ENCODE data around the gene WRNIP1. TPM values are rescaled to one million over a fixed set of nuclear protein-coding genes. Genes with fewer than 3 reads are reported as not detected.
"Not testable (repeated sequence)": the region's sequence is repeated elsewhere in the genome, so short reads cannot be mapped to it uniquely, and the experiment has no call there.

Gene WRNIP1
- total RNA-seq, 1 donor from 2014 or later, result 34.6 TPM

DNA sequence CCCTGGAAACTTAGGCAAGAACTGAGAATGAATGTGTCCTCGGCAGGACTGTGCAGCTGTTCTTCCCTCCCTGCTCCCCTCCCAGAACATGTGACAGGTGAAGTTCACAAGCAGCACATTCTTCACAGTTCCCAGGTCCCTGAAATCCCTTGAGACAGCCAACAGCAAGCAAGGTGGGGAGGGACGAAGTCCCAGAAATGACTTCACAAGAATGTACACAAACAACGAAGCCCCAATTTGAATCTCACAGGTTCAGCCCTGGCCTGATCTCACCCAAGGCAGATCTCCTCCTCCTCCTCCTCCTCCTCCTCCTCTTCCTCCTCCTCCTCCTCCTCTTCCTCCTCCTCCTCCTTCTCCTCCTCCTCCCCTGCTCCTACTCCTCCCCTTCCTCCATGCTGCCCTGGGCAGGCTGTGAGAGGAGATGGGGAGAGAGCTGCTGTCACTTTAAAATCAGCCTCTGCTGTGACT, 32.4 kb downstream of the WRNIP1 start:
- DNase-seq (ENCODE audit: low spot score), result no peak
- Mint-ChIP-seq H3K9me3 (ENCODE audit: low read depth) (no peaks in the 10 kb centered on the region), H3K4me3 (ENCODE audit: unreplicated experiment) (no peak overlapping the region), H3K27ac (ENCODE audit: unreplicated experiment) (no peak overlapping the region), H3K27me3 (ENCODE audit: low read depth) (no peaks in the 10 kb centered on the region), H3K4me1 (ENCODE audit: low read depth) (peaks cover 16% of the 10 kb centered on the region), H3K36me3 (ENCODE audit: low read depth) (no peaks in the 10 kb centered on the region)
- TF ChIP-seq, protein P1, sequence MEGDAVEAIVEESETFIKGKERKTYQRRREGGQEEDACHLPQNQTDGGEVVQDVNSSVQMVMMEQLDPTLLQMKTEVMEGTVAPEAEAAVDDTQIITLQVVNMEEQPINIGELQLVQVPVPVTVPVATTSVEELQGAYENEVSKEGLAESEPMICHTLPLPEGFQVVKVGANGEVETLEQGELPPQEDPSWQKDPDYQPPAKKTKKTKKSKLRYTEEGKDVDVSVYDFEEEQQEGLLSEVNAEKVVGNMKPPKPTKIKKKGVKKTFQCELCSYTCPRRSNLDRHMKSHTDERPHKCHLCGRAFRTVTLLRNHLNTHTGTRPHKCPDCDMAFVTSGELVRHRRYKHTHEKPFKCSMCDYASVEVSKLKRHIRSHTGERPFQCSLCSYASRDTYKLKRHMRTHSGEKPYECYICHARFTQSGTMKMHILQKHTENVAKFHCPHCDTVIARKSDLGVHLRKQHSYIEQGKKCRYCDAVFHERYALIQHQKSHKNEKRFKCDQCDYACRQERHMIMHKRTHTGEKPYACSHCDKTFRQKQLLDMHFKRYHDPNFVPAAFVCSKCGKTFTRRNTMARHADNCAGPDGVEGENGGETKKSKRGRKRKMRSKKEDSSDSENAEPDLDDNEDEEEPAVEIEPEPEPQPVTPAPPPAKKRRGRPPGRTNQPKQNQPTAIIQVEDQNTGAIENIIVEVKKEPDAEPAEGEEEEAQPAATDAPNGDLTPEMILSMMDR (IDR thresholded peaks at IDR 0.05), result no peak

DNA sequence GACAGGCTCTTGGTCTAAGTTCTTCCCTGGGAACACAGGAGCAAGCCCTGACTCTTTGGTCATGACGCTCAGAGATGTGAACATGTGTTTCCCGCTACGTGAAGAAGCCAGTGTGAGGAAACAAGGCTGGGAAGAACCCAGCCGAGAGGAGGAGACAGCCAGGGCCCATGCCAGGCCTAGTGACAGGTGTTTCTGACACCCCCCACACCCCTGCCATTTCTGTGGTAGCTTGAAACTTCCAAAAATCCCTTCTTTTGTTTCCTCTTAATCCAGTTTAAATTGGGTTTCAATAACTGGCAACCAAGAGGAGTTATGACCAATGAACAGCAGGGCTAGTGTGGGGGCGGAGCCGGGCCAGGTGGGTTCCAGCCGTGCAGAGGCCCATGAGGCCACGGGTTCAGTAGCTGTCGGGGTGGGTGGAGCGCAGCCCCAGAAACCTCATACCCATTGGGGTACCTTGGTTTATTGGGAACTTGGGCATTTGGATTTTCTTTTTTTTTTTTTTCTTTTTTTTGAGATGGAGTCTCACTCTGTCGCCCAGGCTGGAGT, 33.5 kb downstream of the WRNIP1 start:
- H3K4me1 Mint-ChIP-seq (ENCODE audit: low read depth), result peaks cover 9% of the 10 kb centered on the region
- H3K36me3 Mint-ChIP-seq (ENCODE audit: low read depth), result no peaks in the 10 kb centered on the region
- TF ChIP-seq, protein P1 (IDR thresholded peaks at IDR 0.05), result no peak
- no peak for DNase-seq (ENCODE audit: low spot score)
- H3K27me3 Mint-ChIP-seq (ENCODE audit: low read depth), result no peaks in the 10 kb centered on the region
- H3K9me3 Mint-ChIP-seq (ENCODE audit: low read depth), result no peaks in the 10 kb centered on the region
- H3K4me3 Mint-ChIP-seq (ENCODE audit: unreplicated experiment), result no peak overlapping the region
- H3K27ac Mint-ChIP-seq (ENCODE audit: unreplicated experiment), result no peak overlapping the region

DNA sequence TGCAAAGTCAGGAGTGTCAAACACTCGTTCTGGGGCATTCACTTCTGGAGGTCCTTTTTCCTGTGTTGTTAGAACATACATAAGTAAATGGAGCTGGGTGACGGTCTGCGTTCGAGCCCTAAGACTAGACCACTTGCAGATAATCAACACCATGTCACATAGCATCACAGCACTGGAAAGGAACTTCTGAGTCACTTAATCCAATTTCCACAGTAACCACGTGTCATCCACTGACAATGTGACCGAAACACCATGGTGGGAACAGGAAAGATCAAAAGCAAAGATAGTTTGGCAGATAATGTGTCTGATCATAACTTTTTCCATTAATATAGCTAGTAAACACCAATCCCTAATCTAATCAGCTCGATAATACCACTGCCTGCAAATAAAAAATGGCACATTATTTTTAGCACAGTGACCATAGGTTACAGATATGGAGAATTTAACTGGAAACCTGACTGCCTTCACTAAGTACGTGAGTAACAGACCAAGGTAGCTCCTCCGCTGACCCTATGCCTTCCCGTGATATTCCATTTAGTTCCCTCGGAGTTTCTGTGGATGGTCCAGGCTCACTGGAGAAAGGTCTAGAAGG, 34.8 kb downstream of the WRNIP1 start:
- DNase-seq (ENCODE audit: low spot score), result no peak
- Mint-ChIP-seq H3K27ac (ENCODE audit: unreplicated experiment) (no peak overlapping the region), H3K4me1 (ENCODE audit: low read depth) (peaks cover 5% of the 10 kb centered on the region), H3K4me3 (ENCODE audit: unreplicated experiment) (no peak overlapping the region), H3K27me3 (ENCODE audit: low read depth) (no peaks in the 10 kb centered on the region), H3K36me3 (ENCODE audit: low read depth) (no peaks in the 10 kb centered on the region), H3K9me3 (ENCODE audit: low read depth) (no peaks in the 10 kb centered on the region)
- TF ChIP-seq, protein P1 (IDR thresholded peaks at IDR 0.05), result no peak

DNA sequence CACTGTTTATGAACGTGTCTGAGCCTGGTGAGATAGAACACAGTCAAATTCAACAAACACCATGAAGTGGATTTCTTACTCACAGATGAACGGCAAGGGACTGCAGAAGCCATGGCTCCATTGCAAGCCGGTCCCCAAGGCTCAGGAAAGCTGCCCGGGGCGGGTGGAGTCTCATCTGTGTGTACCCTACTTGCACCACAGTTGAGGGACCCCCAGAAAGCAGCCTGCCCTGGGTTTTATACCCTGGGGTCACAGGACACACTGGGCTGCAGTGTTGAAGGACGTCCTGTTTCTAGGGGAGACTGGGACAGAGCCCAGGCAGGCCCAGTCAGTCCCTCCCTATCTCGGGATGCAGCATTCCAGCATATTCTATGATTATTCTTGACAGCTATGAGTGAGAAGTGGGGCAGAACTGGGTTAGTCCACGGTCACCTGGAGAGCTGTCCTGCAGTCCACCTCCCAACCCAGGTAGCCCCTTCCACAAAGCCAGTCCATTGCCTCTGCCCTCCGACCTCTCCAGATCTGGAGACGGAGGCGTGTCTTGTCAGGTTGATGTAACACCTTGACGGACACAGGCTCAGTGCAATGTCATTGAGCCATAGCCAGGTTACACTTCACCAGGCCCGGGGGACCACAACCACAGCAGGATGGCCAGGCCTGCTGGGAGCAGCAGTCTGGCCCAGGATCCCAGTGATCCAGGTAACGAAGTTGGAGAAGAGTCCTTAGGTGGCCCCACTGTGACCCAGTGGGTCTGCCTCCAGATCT, 35.5 kb downstream of the WRNIP1 start:
- no peaks in the 10 kb centered on the region for H3K9me3 Mint-ChIP-seq (ENCODE audit: low read depth)

DNA sequence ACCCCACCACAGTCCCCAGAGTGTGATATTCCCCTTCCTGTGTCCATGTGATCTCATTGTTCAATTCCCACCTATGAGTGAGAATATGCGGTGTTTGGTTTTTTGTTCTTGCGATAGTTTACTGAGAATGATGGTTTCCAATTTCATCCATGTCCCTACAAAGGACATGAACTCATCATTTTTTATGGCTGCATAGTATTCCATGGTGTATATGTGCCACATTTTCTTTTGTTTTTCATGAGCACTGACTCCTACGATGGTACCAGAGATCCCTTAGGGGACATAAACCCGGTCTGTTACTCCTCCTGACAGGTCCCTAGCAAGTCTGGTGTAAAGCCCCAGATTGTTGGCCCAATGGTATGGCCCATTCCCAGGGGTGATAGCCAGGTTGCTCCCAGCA, 36.5 kb downstream of the WRNIP1 start:
- not testable (repeated sequence) for H3K27me3 Mint-ChIP-seq (ENCODE audit: low read depth); H3K9me3 Mint-ChIP-seq (ENCODE audit: low read depth); H3K4me1 Mint-ChIP-seq (ENCODE audit: low read depth); DNase-seq (ENCODE audit: low spot score); H3K36me3 Mint-ChIP-seq (ENCODE audit: low read depth); H3K4me3 Mint-ChIP-seq (ENCODE audit: unreplicated experiment); H3K27ac Mint-ChIP-seq (ENCODE audit: unreplicated experiment)

More for the DNA sequence above, 35.5 kb downstream of the WRNIP1 start:
- H3K4me3 Mint-ChIP-seq (ENCODE audit: unreplicated experiment), result no peak overlapping the region
- peaks cover 5% of the 10 kb centered on the region for H3K4me1 Mint-ChIP-seq (ENCODE audit: low read depth)
- no peaks in the 10 kb centered on the region for H3K36me3 Mint-ChIP-seq (ENCODE audit: low read depth)
- no peaks in the 10 kb centered on the region for H3K27me3 Mint-ChIP-seq (ENCODE audit: low read depth)
- DNase-seq (ENCODE audit: low spot score), result no peak
- no peak overlapping the region for H3K27ac Mint-ChIP-seq (ENCODE audit: unreplicated experiment)
- TF ChIP-seq, protein P1 (IDR thresholded peaks at IDR 0.05), result no peak
